Left cardiac atrium (tissue), 4 donors: Measurements from ENCODE around the gene XDH. TPM values are rescaled to one million over a fixed set of nuclear protein-coding genes. Genes with fewer than 3 reads are reported as not detected.

Experiments
- ATAC-seq, 2 donors: fragments of 200-7000 bp; cut with Tn5 transposase; one replicate each; pipeline ENCODE4 v1.9.1; 2020; ENCODE audit warnings: mild to moderate bottlenecking in 2 of 2, moderate library complexity in 2 of 2
- DNase-seq: peaks from one replicate; pipeline ENCODE4 v3.0.0-alpha.2; 2020
- intact Hi-C, 2 donors: fragments of 100-400 bp; cut with DNase I; formaldehyde crosslinking; loops; one replicate each; pipeline versions ENCODE4 v1.14.1 to v1.15.1; 2022 to 2023
- total RNA-seq, 2 donors: library from RNA; stranded (reverse); fragmentation: NEBNext Ultra II Directional; extraction: Animal tissue kit (Norgen Biotek cat#: 25700); gene quantifications; one replicate each; pipeline ENCODE4 v1.2.1, GENCODE V29; 2021
- donor health status: DM: no; HTN: yes; CAD: no.
- donor health status: DM: no; HTN: yes; CAD: no; lungs with severe emphysema.
- donor health status: DM: yes; HTN: yes; CAD: no.
- donor health status: Dilated cardiomyopathy.

The XDH gene
- total RNA-seq, 2 donors from 2014 or later = 0.03 to 0.16 TPM

DNA sequence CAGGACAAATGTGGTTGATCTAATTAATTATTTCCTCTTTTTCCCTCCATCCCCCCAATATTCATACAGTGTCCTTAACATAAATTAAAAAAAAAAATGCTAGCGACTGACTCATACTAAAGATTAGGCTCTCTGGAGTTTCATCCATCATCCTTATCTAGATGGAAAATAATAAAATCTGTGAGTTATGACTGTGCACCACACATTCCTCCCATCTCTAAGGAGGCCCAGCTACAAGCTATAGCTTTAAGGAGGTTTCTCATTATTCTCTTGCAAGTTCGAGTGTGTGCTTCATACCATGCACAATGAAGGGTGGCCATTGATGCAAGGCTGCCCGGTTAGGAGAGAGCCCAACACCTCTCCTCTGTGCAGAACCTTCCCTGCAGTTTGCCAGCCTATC is 77.3 kb downstream of the XDH start:
- ATAC-seq (no peak), DNase-seq (no peak)
- intact Hi-C loops = no loop called here

DNA sequence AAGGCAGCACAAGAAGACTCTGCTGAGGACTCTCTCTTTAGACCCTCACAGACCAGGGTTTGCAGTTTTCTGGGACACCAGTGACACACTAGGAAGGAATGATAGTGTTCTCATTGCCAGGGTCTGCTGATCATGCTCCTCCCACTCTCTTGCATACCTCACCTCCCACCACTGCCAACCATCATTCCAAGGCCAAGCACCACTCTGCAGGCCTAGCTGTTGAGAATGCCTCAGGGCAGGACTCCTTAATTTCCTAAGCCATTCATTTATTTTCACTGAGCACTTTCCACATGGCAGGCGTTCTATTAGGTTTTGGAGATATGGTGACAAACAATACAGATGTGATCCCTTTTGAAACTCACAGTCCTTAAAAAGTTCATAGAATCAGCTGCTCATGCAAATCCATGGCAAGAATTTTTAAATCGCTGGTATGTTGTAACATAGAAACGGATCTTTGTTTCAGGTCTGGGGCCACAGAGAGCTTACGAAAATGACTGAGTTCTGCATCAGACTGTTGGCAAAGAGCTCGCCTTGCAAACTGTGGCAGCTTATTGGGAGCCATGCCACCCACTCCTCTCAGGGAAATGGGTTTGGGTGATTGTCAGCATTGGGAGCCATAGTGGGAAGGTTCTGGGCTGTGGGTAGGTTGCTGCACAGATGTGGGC is 78.5 kb downstream of the XDH start:
- DNase-seq = no peak
- ATAC-seq = peak; percentile 73 to 83
- intact Hi-C loops = no loop called here

DNA sequence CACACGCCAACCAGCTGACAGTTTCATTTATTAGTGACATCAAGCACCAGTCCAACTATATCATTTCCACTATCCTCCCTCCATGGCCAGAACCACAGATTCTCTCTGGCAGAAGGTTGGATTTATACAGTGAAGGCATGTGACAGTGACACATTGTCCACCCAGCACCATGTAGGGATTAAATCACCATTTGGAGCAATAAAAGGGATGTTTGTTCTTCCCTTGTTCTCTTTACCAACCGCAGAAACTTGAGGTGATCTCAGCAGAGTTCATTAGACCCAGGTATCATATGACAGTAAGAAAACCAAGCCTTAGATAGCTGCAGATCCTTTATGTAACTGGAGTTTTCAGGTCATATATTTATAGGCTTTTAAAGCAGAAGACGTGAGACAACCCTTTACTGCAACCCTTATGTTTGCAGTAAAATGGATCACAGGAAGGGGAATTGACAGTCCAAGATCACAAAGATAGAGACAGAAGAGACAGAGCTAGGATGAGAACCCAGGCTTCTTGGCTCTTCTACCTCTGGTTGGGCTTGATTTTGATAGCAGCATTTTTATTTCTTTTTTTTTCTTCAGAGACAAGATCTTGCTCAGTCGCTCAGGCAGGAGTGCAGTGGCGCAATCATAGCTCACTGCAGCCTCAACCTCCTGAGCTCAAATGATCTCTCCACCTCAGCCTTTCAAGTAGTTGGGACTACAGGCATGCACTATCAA is 80.1 kb downstream of the XDH start:
- no peak for ATAC-seq
- intact Hi-C loops = loop anchor here in 1 of 2 donors (5.0 kb wide), 1 partner anchor 617 kb away; no protein-coding TSS in a partner anchor
- DNase-seq = no peak

DNA sequence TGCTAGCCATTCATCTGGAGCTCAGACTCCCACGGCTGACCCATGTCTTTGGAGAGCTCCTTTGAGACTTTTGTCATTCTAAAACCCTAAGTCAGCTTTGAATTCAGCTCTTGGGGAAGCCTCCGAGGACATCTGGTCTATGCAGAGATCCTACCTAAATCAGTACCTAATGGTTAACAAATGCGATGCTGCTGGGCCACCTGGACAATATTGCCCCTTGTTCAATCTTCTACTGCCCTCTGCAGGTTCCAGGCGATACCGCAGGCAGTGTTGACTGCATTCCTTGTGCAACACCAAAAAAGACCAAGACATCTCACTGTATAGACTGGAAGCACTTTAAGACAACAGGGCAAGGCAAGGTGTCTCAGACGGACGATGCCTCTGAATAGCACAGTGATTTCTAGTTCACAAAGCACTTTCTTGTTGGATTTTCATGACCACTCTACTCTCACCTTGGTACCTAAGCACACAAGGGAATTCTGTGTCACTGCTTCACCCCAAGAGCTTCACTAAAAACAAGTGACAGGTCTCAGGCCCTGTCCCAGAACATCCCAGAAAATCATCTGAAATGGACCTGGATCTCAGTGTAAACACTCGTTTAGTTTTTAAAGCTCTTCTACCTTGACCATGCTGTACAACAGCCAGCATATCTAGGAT is 80.9 kb downstream of the XDH start:
- ATAC-seq = peak; percentile 66 to 79
- intact Hi-C loops = loop anchor here (2.0 to 5.0 kb wide), 3 partner anchors 163 to 619 kb away; no protein-coding TSS in a partner anchor
- peak; percentile 78 for DNase-seq

DNA sequence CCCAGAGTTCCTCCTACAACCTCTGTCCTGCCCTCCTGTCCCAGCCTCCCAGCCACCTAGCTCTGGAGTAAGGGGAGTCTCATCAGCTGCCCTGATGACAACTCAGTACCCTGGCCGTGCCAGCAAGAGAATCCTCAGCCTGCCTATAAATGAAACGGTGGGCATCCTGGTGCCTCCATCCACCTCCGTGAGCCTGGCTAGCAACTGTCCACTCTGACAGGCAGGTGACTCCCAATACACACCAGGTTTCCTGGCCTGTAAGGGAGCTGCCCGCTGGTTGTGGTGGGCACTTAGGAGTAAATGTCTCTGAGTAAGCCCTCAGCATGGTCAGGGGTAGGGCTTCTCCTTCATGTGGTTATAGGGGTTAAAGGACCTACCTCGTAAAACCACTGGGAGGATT is 81.5 kb downstream of the XDH start:
- intact Hi-C loops = loop anchor here (2.0 to 5.0 kb wide), 3 partner anchors 162 to 618 kb away; no protein-coding TSS in a partner anchor
- DNase-seq = no peak
- no peak for ATAC-seq

DNA sequence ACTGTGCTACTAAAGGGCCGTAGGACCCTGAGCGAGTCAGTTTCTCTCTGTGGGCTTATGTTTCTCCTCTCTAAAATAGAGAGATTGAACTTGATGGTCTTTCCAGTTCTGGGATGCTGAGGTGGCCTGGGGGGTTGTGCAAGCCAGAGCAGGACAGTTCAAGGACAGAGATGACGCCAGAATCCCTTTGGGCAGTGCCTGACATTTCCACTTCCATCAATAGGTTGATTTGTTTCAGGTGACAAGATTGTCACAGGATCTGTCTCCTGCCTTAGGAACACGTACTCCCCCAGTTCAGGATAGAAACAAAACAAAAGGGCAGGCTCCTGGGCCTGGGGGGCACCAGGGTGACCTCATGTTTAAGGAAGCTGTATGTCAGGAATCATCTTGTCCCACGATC is 82.0 kb downstream of the XDH start:
- intact Hi-C loops = loop anchor here (2.0 to 5.0 kb wide), 3 partner anchors 162 to 618 kb away; no protein-coding TSS in a partner anchor
- ATAC-seq = no peak
- DNase-seq = no peak

DNA sequence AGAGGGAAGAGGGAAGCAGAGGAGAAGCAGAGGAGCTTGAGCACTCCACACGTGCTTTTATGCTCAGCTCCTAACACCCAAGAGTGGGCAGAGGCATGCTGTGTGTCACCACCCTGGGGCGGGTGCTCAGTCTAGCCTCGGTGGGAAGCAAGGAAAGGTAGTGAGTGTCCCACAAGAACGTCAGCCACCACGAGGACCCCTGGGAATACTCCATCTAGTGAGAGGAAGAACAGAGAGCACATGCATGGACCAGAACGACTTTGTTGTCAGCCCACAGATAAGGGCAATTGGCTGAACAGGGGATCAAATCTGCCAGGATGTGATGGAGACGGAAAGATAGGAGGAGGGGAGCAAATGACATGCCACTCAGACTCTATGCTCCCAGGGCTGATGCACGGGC is 83.4 kb downstream of the XDH start:
- ATAC-seq = no peak
- intact Hi-C loops = loop anchor here in 1 of 2 donors (5.0 kb wide), 1 partner anchor 614 kb away; no protein-coding TSS in a partner anchor
- no peak for DNase-seq

DNA sequence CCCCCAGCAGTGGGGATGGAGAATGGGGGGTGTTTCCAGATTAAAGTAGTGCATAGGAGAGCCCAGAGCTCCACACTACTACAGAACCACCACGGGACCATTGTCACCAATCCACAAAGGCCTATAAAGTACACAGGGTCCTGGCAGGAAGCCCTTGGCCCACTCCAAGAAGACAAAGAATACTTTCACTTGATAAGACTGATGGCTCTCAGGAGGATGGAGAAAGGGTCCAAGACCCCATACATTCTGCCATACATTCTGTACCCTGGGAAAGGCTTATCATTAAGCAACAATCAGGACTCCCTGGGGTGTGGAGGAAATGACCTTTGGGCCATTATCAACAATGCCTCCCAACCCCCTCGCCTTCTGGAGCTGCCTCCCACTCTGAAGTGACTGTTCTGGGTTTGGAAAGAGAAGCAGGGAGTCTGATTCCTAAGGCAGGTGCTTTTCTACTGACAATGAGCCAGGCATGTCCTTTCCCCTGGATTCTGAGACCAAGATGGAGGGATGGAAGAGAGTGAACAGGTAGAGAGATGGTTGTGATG is 85.4 kb downstream of the XDH start:
- intact Hi-C loops = no loop called here
- no peak for ATAC-seq

DNA sequence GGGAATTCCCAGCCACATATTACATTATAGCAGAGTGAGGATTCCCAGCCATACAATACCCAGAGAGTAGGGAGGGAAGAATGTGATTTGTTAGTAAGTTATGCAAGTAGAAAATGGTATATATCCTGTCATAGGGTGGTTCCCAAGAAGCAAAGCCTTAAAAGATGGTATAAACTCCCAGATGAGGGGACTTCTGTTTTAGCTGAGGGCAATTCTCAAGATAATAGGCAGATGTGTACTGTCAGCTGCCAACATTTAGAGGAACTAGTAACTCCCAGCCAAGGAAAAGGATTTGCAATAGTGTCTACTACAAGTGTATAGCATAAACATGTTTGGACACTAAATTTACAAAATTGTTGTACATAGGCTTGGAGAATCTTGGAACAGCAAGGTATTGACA is 86.5 kb downstream of the XDH start:
- ATAC-seq = no peak
- intact Hi-C loops = no loop called here
- no peak for DNase-seq

More for the DNA sequence above, 85.4 kb downstream of the XDH start:
- no peak for DNase-seq

DNA sequence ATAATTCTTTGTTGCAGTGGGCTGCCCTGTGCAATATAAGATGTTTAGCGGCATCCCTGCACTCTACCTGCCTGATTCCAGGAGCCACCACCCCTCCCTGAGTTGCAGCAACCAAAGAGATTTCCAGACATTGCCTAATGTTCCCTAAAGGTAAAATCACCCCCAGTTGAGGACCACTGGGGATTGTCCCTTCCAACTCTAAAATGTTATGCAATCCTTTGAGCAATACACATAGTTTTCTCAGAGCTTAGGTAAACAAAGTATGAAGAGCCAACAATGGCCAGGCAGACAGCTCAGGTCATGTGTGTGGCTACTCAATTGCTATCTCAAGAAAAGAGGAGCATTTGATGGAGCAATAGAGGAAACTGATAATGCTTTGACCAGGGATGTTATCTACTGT is 87.0 kb downstream of the XDH start:
- ATAC-seq (no peak), DNase-seq (no peak)
- intact Hi-C loops = no loop called here

DNA sequence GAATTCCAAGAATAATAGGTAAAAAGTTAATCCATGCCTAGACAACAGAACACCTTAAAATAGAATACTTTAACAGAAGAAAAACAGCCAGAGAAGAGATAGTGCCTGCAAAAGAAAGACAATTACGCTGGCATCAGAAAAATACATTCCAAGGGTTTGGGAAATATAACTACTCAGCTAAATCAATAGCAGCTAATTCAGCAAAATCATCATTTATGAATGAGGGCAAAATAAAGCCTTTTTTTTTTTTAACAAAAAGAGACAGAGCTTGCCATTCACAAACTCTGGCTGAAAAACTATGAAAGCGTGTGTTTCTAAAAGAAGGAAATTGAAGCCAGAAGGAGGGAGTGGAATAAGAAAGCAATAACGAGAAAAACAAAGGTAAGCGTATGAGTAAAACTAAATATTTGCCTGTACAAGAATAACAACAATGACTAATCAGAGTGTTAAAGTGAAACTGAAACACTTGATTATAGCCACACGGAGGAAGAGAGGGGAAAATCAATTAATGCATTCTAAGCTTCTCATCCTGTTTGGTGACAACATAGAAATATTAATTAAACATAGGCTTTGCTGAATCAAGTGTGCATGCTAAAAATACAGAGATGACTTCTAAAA is 90.4 kb downstream of the XDH start:
- DNase-seq (no peak), ATAC-seq (no peak)
- intact Hi-C loops = loop anchor here in 1 of 2 donors (5.0 kb wide), 1 partner anchor 92 kb away; the partner anchor contains the start of gene EHD3

DNA sequence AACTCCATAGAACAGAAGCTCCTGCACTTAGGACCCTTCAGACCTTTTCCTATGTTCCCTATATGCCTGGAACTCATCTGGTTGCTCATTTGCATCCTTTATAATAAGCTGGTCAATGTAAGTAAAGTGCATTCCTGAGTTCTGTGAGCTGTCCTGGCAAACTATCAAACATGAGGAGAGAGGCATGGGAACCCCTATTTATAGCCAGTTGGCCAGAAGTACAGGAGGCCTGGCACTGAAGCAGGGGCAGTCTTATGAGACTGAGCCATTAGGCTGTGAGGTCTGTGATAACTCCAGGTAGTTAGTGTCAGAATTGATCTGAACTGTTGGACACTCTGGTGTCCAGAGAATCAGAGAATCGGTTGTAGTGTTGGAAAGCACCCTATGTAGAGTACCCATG is 92.2 kb downstream of the XDH start:
- intact Hi-C loops = loop anchor here in 1 of 2 donors (5.0 kb wide), 1 partner anchor 90 kb away; the partner anchor contains the start of gene EHD3
- DNase-seq = no peak
- ATAC-seq = peak; percentile 51 to 83

DNA sequence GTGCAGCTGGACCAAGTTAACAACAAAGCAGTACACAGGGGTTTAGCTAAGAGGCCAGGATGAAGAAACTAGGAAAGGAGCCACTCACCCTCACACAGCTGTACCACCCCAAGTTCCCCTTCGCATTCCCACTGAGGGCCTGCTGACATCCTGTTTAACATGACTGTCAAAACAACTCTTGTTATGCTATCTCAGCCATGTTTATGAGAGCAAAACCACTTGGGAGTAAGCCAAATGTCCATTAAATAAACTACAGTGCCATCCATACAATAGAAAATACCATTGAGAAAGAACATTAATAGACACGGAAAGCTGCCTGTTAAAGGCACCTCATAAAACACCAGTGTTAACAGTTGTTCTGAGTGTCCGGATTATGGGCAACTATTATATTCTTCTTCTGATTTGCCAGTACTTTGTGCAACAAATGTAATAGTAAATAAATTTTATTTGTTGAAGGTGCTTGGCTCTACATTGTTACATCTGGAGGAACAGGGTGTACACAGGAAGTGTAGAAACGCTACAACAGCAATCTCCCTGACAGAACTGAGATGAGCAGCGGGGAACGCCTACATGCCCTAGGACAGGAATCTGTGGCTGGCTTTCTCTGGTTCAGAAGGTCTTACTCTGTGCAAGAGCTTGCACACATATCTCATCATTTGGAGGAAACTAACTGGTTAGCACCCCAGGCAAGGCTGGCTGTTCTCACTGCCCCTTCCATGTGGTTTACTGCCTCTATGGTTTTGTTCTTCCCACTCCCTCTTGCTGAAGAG is 95.0 kb downstream of the XDH start:
- intact Hi-C loops = loop anchor here in 1 of 2 donors (5.0 kb wide), 1 partner anchor 87 kb away; the partner anchor contains the start of gene EHD3

DNA sequence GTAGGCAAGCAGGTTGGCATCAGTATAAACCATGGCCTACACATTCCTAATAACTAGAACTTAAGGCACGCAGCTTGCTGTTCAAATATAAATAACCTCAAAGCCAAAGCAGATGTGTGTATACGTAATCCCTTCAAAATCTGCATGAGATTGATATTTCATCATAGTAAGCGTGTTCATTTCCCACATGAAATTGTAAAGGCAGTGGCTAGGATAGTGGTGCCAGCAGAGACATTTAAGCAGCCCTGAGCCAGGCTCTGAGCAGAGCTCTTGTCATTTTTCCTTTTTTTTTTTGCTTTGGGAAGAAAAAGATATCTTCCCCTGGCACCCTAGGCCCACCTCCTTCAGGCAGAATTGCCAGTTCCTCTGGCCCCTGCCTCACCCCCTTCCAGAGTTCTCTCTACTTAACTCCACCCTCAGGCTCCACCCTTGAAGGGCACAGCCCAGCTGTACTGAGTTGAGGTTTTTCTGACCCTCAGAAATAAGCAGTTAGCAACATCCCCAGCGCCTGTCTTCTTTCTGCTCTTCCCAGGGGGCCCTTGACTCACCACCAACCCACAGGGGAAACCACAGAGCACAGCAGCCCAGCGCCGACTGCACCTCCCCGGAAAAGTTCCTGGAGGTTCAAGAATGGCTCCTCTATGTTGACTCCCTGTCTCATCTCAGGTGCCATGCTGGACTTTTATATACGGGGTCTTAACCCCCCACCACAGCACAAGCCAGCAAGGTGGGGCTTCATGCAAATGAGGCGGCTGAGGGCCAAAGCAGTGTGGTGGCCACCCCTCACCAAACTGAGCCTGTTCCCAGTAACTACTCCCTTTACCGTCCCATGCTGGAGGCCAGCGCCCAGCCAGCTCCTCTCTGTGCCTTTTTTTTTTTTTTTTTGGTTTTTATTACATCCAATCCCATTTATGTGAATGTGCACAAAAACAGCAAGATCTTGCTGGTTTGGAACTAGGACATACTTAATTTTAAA is 95.9 kb downstream of the XDH start:
- DNase-seq = no peak
- peak in 1 of 2 donors; percentile 74 for ATAC-seq
- intact Hi-C loops = no loop called here

More for the DNA sequence above, 95.0 kb downstream of the XDH start:
- ATAC-seq = peak; percentile 28 to 78
- DNase-seq = no peak

DNA sequence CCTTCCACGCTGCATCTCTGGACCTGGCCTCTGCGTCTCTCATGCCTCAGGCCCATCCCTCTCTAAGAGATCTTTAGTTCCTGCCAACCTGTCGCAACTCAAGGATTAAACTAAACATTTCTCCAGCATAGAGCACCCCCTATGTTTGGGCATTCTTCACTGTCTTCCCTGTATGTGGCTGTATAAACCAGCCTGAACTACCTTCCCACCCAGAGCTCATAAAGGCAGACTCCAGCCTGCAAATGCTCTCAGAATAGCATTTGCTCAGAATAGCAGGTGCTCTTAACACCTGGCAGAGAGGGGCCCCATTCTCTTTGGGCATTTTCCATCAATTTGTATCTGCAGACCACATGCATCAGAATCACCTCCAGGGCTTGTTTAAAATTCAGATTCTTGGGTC is 97.1 kb downstream of the XDH start:
- intact Hi-C loops = no loop called here
- DNase-seq = no peak
- no peak for ATAC-seq

DNA sequence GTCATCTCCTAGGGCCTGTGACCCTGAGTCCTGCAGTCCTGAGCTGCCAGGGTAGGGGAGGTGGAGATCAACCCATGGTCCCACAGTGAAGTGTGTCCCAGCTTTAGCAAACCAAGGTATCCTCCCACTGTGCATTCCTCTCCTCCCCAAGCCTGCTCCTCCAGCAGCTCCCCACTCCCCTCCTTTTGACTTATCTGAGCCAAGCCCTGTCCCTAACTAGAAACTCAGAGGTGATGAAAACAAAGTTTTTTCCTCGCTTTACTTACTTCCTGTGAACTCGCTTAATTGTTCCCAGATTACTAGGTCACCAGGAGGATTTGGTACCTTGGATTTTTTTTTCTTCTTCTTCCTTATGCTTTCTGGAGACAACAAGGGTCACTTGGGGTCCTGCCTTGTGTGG is 99.8 kb downstream of the XDH start:
- ATAC-seq (no peak), DNase-seq (no peak)
- intact Hi-C loops = no loop called here

DNA sequence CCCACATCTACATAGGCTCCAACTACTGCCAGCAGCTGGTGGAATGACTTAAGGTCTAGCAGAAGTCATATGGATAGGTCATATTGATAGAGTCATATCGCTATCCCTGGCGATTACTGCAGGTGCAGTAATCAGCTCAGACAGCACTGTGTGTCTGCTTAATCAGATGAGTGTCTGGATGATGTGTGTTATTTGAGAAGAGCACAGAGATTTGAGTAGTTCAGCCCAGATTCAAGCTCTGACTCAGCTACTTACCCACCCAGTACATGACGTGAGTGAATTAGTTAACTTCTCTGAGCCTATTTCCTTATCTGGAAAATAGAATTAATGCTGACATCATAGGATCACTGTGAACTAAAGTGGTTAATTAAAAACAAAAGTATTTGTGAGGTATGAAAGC is 101.6 kb downstream of the XDH start:
- no peak for ATAC-seq
- intact Hi-C loops = no loop called here
- DNase-seq = no peak
